K562 (cell line): ENCODE data around the gene ACSF3. TPM values are rescaled to one million over a fixed set of nuclear protein-coding genes. Genes with fewer than 3 reads are reported as not detected.
A peak's percentile ranks its signal among the peaks of the same experiment; 100 is the strongest.

ENCODE experiments used
- ATAC-seq: fragments of 200-7000 bp; cut with Tn5 transposase; 3 replicates; pipeline ENCODE4 v1.9.1; 2020; ENCODE audit warnings: moderate library complexity
- BruUV-seq: library from RNA; stranded (reverse); fragments of 400-500 nt; replicated peaks from 2 replicates; lab custom pipeline; 2021; lab: Mats Ljungman, UMichigan
- CTCF ChIA-PET: fragments of 300-600 bp; formaldehyde crosslinking; extraction: SDS; loops from one replicate; lab custom pipeline; 2021; ENCODE audit warnings: low intra/inter-chr PET ratio; lab: Yijun Ruan, JAX
- POLR2A ChIA-PET: fragments of 300-600, 350-650 bp; sonication (Branson Sonifier 250); formaldehyde crosslinking; extraction: SDS; loops from one replicate; lab custom pipeline; 2021; ENCODE audit warnings: antibody characterized with exemption, inconsistent platforms; lab: Yijun Ruan, JAX
- DNase-seq, 4 experiments: peaks; one replicate each; pipeline versions ENCODE4 v3.0.0 to v3.0.0-alpha.2; 2011 to 2018; ENCODE audit warnings: low spot score in 3 of 4, mixed read lengths in 3 of 4; ENCODE audit errors: extremely low read depth in 1 of 4
- FAIRE-seq: peaks from 2 replicates; lab custom pipeline; 2011; peaks lifted over from hg19 to GRCh38; lab: Jason Lieb, UNC
- H2AFZ ChIP-seq: 2 replicates; pipeline ENCODE4 v1.6.0; 2011; ENCODE audit warnings: low read depth, low read length, control low read depth, inconsistent platforms
- H3K27ac ChIP-seq: fragments of 200-600 bp; 3 replicates; pipeline ENCODE4 v1.8.0; 2011; ENCODE audit warnings: low read depth, mild to moderate bottlenecking, control low read depth, inconsistent platforms, low read length, moderate library complexity, mixed read lengths; ENCODE audit errors: extremely low read depth
- H3K27me3 ChIP-seq, 2 experiments: fragments of 300-600 bp in 1 of 2; 2 replicates in 1 of 2; 3 replicates in 1 of 2; pipeline versions ENCODE4 v1.6.0 to v1.8.0; 2011; ENCODE audit warnings: inconsistent platforms in 2 of 2, low read length in 2 of 2, mild to moderate bottlenecking in 1 of 2, mixed read lengths in 1 of 2, moderate library complexity in 1 of 2; ENCODE audit not compliant: control insufficient read depth in 2 of 2, insufficient read depth in 2 of 2
- H3K36me3 ChIP-seq: fragments of 300-600 bp; 3 replicates; pipeline ENCODE4 v1.8.0; 2011; ENCODE audit warnings: mild to moderate bottlenecking, low read length, inconsistent platforms; ENCODE audit not compliant: control insufficient read depth, insufficient read depth
- H3K4me1 ChIP-seq, 2 experiments: fragments of 200-600 bp in 1 of 2; replicated peaks in 1 of 2; 2 replicates in 1 of 2; 3 replicates in 1 of 2; pipeline versions ENCODE4 v1.5.1 to v1.8.0; 2011; ENCODE audit warnings: inconsistent platforms in 2 of 2, low read length in 2 of 2, mild to moderate bottlenecking in 1 of 2, mixed read lengths in 1 of 2, moderate library complexity in 1 of 2; ENCODE audit not compliant: control insufficient read depth in 2 of 2, insufficient read depth in 2 of 2
- H3K4me2 ChIP-seq: 2 replicates; pipeline ENCODE4 v1.6.1; 2011; ENCODE audit warnings: low read length, control low read depth, inconsistent platforms, mixed read lengths; ENCODE audit not compliant: insufficient read depth
- H3K4me3 ChIP-seq: fragments of 200-600 bp; sonication (generic), shearing (Covaris generic); 2 replicates; pipeline ENCODE4 v1.5.1; 2016; ENCODE audit warnings: control low read depth, inconsistent platforms
- H3K79me2 ChIP-seq: fragments of 200-600 bp; 3 replicates; pipeline ENCODE4 v1.8.0; 2011; ENCODE audit warnings: low read length, inconsistent platforms; ENCODE audit not compliant: control insufficient read depth, insufficient read depth
- H3K9ac ChIP-seq, 2 experiments: 2 replicates each; pipeline versions ENCODE4 v1.6.0 to v1.6.1; 2011; ENCODE audit warnings: low read depth in 2 of 2, low read length in 2 of 2, control low read depth in 1 of 2, inconsistent platforms in 1 of 2, mild to moderate bottlenecking in 1 of 2, mixed read lengths in 1 of 2; ENCODE audit not compliant: insufficient read depth in 1 of 2
- H3K9me1 ChIP-seq: one replicate; pipeline ENCODE4 v1.6.0; 2011; ENCODE audit warnings: inconsistent platforms, mild to moderate bottlenecking, low read length, moderate library complexity; ENCODE audit not compliant: control insufficient read depth, insufficient read depth
- H3K9me3 ChIP-seq: replicated peaks from 2 replicates; pipeline ENCODE4 v1.5.1; 2011; ENCODE audit warnings: low read depth, low read length, inconsistent platforms; ENCODE audit not compliant: control insufficient read depth, insufficient read depth
- H4K20me1 ChIP-seq: replicated peaks from 2 replicates; pipeline ENCODE4 v1.6.1; 2011; ENCODE audit warnings: low read length, inconsistent platforms, mixed read lengths; ENCODE audit not compliant: control insufficient read depth, insufficient read depth
- RAD51 ChIP-seq: fragments of 450-650 bp; IDR thresholded peaks from 2 replicates; pipeline ENCODE4 v1.7.1; 2016; ENCODE audit warnings: low read depth, mild to moderate bottlenecking, borderline replicate concordance
- SNRNP70 ChIP-seq: fragments of 200-400 bp; formaldehyde crosslinking; optimal IDR thresholded peaks from 2 replicates; pipeline ENCODE3; 2017; ENCODE audit warnings: low read depth, low read length
- ZNF707 ChIP-seq: fragments of 250-450 bp; sonication (Bioruptor Pico); conservative IDR thresholded peaks from 2 replicates; pipeline ENCODE4 v1.8.0; 2022; ENCODE audit warnings: inconsistent platforms, mild to moderate bottlenecking, moderate library complexity
- WGBS: fragments of 100-300 bp; shearing (Covaris generic); methylation state at CpG from one replicate; pipeline ENCODE4 v1.1.6; 2016; ENCODE audit warnings: low coverage, mixed read lengths; ENCODE audit not compliant: insufficient coverage; ENCODE audit errors: missing lambda C conversion rate; 5-methylcytosine and 5-hydroxymethylcytosine counted together
- in situ Hi-C: fragments of 300-500 bp; cut with MboI; formaldehyde crosslinking; loops from 4 replicates; pipeline ENCODE4 v1.15.0; 2018; ENCODE audit warnings: inconsistent platforms, mixed read lengths
- intact Hi-C: fragments of 100-400 bp; cut with micrococcal nuclease; formaldehyde crosslinking; loops from 2 replicates; pipeline ENCODE4 v1.14.2; 2022
- polyA plus RNA-seq, 8 experiments: library from polyadenylated mRNA; depleted of rRNA in 4 of 8; stranded (reverse) in 5 of 8; unstranded in 3 of 8; fragments of >200 nt; fragmentation: Nextera tagmentation in 2 of 8; fragmentation: Illumina TruSeq in 1 of 8; extraction: Ambion mirVana in 2 of 8; extraction: Trizol in 1 of 8; gene quantifications; 2 replicates each; pipeline versions ENCODE4 v1.2.1 to v1.2.3, GENCODE V29; 2011 to 2014; ENCODE audit warnings: inconsistent platforms in 1 of 8, missing spikeins in 1 of 8
- total RNA-seq, 7 experiments: library from RNA; depleted of rRNA in 6 of 7; stranded (reverse); fragments of >200 nt in 6 of 7; fragmentation: Illumina TruSeq in 2 of 7; extraction: Trizol in 2 of 7; gene quantifications; 2 replicates each; pipeline versions ENCODE4 v1.2.1 to v1.2.3, GENCODE V29; 2011 to 2021; ENCODE audit warnings: low replicate concordance in 1 of 7
- TF ChIP-seq, protein P1 (sequence below): IDR thresholded peaks from 2 replicates; pipeline ENCODE4 v1.6.1; 2016; ENCODE audit warnings: missing genetic modification characterization, missing compliant biosample characterization
- TF ChIP-seq, protein P2 (sequence below), 2 experiments: fragments of 200-800 bp in 1 of 2; sonication (Bioruptor generic) in 1 of 2; sonication (generic) in 1 of 2; formaldehyde crosslinking in 1 of 2; IDR thresholded peaks in 1 of 2; conservative IDR thresholded peaks in 1 of 2; 2 replicates each; pipeline versions ENCODE4 v1.5.0 to v1.6.1; 2016 to 2020; ENCODE audit warnings: missing compliant biosample characterization in 1 of 2, missing genetic modification characterization in 1 of 2, missing genetic modification reagents in 1 of 2
- TF ChIP-seq, protein P3 (sequence below): sonication (generic); formaldehyde crosslinking; IDR thresholded peaks from 2 replicates; pipeline ENCODE4 v1.8.1; 2023; ENCODE audit warnings: mild to moderate bottlenecking, missing genetic modification reagents

Gene ACSF3
- total and polyA plus RNA-seq, 9 of the 15 experiments (the other 6 are each of a cell fraction or from before 2014, with no cell fraction given): 0.77 to 32.8 (median 14.7) TPM

DNA sequence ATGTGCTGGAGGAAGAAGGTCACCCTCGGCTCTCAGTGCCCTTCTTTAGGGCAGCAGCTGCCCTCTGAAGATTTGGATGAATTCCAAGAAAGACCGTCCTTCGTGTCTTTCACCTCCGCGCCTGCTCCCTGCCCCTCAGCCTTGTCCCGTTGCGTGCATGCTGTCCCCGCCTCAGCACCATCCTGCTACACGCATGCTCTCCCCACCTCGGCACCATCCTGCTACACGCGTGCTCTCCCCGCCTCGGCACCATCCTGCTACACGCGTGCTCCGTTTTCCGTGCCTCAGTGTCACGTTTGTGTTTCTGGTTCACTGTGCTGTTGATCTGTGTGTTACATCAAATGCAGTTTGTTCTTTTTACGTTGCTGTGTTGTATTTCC lies 13.5 kb downstream of the ACSF3 start (continued):
- TF ChIP-seq, protein P1, sequence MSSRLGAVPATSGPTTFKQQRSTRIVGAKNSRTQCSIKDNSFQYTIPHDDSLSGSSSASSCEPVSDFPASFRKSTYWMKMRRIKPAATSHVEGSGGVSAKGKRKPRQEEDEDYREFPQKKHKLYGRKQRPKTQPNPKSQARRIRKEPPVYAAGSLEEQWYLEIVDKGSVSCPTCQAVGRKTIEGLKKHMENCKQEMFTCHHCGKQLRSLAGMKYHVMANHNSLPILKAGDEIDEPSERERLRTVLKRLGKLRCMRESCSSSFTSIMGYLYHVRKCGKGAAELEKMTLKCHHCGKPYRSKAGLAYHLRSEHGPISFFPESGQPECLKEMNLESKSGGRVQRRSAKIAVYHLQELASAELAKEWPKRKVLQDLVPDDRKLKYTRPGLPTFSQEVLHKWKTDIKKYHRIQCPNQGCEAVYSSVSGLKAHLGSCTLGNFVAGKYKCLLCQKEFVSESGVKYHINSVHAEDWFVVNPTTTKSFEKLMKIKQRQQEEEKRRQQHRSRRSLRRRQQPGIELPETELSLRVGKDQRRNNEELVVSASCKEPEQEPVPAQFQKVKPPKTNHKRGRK: no peak
- TF ChIP-seq, all 486 proteins: peak for 0

DNA sequence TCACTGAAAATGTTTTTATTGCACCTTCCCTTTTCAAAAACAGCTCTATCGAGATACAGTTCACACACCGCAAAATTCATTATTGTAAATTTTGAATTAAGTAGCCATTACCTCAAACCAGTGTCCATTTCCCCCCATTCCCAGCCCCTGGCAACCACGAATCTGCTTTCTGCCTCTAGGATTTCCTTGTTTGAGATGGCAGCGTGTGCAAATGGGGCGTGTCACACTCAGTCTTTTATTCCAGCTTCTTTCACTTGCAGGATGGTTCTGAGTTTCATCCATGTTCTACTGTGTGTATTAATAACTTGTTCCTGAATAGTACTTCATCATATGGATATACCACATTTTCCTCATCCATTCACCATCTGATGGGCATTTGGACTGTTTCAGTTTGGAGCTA lies 14.8 kb downstream of the ACSF3 start:
- peak; percentile 19 for FAIRE-seq
- H3K4me3 ChIP-seq: no peak overlapping the region
- BruUV-seq: no TSS peak
- no peaks in the 10 kb centered on the region; the same call in 1 of the 2 replicates for H4K20me1 ChIP-seq
- in situ Hi-C loops: no loop called here
- DNase-seq: no peak
- no peaks in the 10 kb centered on the region; the same call in 2 of the 3 replicates for H3K79me2 ChIP-seq
- peaks cover 73% of the 10 kb centered on the region for H3K36me3 ChIP-seq
- no peak overlapping the region for H3K4me2 ChIP-seq
- peaks cover 0 to 3% of the 10 kb centered on the region in 2 experiments; a peak in 1 of 5 replicates for H3K4me1 ChIP-seq
- intact Hi-C loops: no loop called here
- ChIA-PET POLR2A (no interaction called here), CTCF (no interaction called here)
- no peak for TF ChIP-seq SNRNP70
- TF ChIP-seq, protein P2, sequence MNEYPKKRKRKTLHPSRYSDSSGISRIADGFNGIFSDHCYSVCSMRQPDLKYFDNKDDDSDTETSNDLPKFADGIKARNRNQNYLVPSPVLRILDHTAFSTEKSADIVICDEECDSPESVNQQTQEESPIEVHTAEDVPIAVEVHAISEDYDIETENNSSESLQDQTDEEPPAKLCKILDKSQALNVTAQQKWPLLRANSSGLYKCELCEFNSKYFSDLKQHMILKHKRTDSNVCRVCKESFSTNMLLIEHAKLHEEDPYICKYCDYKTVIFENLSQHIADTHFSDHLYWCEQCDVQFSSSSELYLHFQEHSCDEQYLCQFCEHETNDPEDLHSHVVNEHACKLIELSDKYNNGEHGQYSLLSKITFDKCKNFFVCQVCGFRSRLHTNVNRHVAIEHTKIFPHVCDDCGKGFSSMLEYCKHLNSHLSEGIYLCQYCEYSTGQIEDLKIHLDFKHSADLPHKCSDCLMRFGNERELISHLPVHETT (CRISPR knock-in tag; conservative IDR thresholded peaks at IDR 0.05 in 1 of 2, IDR thresholded peaks at IDR 0.05 in 1 of 2): no peak
- TF ChIP-seq, protein P3, sequence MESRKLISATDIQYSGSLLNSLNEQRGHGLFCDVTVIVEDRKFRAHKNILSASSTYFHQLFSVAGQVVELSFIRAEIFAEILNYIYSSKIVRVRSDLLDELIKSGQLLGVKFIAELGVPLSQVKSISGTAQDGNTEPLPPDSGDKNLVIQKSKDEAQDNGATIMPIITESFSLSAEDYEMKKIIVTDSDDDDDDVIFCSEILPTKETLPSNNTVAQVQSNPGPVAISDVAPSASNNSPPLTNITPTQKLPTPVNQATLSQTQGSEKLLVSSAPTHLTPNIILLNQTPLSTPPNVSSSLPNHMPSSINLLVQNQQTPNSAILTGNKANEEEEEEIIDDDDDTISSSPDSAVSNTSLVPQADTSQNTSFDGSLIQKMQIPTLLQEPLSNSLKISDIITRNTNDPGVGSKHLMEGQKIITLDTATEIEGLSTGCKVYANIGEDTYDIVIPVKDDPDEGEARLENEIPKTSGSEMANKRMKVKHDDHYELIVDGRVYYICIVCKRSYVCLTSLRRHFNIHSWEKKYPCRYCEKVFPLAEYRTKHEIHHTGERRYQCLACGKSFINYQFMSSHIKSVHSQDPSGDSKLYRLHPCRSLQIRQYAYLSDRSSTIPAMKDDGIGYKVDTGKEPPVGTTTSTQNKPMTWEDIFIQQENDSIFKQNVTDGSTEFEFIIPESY (CRISPR knock-in tag): no peak
- TF ChIP-seq RAD51: no peak
- TF ChIP-seq ZNF707 (CRISPR knock-in tag): no peak
- H3K9me1 ChIP-seq: peaks cover 3% of the 10 kb centered on the region
- H3K9me3 ChIP-seq: no peaks in the 10 kb centered on the region
- WGBS: 92% methylated on average over 5 of the region's 5 CpGs
- H3K27ac ChIP-seq: no peak overlapping the region
- H2AFZ ChIP-seq: no peak overlapping the region
- no peak overlapping the region for H3K9ac ChIP-seq
- no peak for ATAC-seq
- no peaks in the 10 kb centered on the region for H3K27me3 ChIP-seq
